Chondrocyte (in vitro differentiated cells): Measurements from ENCODE around the gene C6orf132. TPM values are rescaled to one million over a fixed set of nuclear protein-coding genes. Genes with fewer than 3 reads are reported as not detected.
A peak's percentile ranks its signal among the peaks of the same experiment; 100 is the strongest.

ENCODE experiments used
- DNase-seq: peaks from one replicate; pipeline ENCODE4 v3.0.0; 2021; ENCODE audit warnings: mixed read lengths, low spot score
- H3K27ac Mint-ChIP-seq: one replicate; pipeline ENCODE4 v1.8.0; 2021; ENCODE audit warnings: mild to moderate bottlenecking, moderate library complexity, mixed read lengths; ENCODE audit not compliant: unreplicated experiment
- H3K27me3 Mint-ChIP-seq: 2 replicates; pipeline ENCODE4 v1.8.0; 2021; ENCODE audit warnings: low read depth, mixed read lengths
- H3K36me3 Mint-ChIP-seq: 2 replicates; pipeline ENCODE4 v1.8.0; 2021; ENCODE audit warnings: low read depth, mixed read lengths
- H3K4me1 Mint-ChIP-seq: 2 replicates; pipeline ENCODE4 v1.8.0; 2021; ENCODE audit warnings: low read depth, mild to moderate bottlenecking, mixed read lengths
- H3K4me3 Mint-ChIP-seq: one replicate; pipeline ENCODE4 v1.8.0; 2021; ENCODE audit warnings: mild to moderate bottlenecking, moderate library complexity, mixed read lengths; ENCODE audit not compliant: unreplicated experiment
- H3K9me3 Mint-ChIP-seq: 2 replicates; pipeline ENCODE4 v1.8.0; 2021; ENCODE audit warnings: low read depth, mixed read lengths
- CTCF ChIP-seq: fragments of 200-600 bp; sonication (generic); IDR thresholded peaks from 2 replicates; pipeline ENCODE4 v1.5.0; 2021; ENCODE audit warnings: antibody characterized with exemption, mild to moderate bottlenecking, moderate library complexity
- total RNA-seq: library from RNA; stranded (reverse); gene quantifications from 3 replicates; pipeline ENCODE4 v1.2.1, GENCODE V29; 2021

C6orf132 gene
- total RNA-seq, 1 donor from 2014 or later, result 5.8 TPM

- peaks cover 13% of the 10 kb centered on the region for H3K4me1 Mint-ChIP-seq
- no peaks in the 10 kb centered on the region for H3K27me3 Mint-ChIP-seq
- no peak overlapping the region for H3K4me3 Mint-ChIP-seq
- DNase-seq, result no peak
- TF ChIP-seq CTCF, result peak; percentile 77
- H3K36me3 Mint-ChIP-seq, result peaks cover 3% of the 10 kb centered on the region
- no peak overlapping the region for H3K27ac Mint-ChIP-seq
- no peaks in the 10 kb centered on the region for H3K9me3 Mint-ChIP-seq
Observed at GRCh38 chr6:42104095-42104803, 38.2 kb downstream of the C6orf132 start.

- no peak overlapping the region for H3K27ac Mint-ChIP-seq
Observed at GRCh38 chr6:42103753-42104094, 38.7 kb downstream of the C6orf132 start.

GRCh38 chr6:42103216-42103615 is 39.2 kb downstream of the C6orf132 start:
- H3K27ac Mint-ChIP-seq, result no peak overlapping the region
- peaks cover 13% of the 10 kb centered on the region for H3K4me1 Mint-ChIP-seq
- TF ChIP-seq CTCF, result no peak
- no peaks in the 10 kb centered on the region for H3K9me3 Mint-ChIP-seq
- no peak for DNase-seq
- H3K27me3 Mint-ChIP-seq, result no peaks in the 10 kb centered on the region
- no peak overlapping the region for H3K4me3 Mint-ChIP-seq
- peaks cover 3% of the 10 kb centered on the region for H3K36me3 Mint-ChIP-seq

More at GRCh38 chr6:42103753-42104094, 38.7 kb downstream of the C6orf132 start:
- Mint-ChIP-seq H3K4me3 (no peak overlapping the region), H3K36me3 (peaks cover 3% of the 10 kb centered on the region), H3K4me1 (peaks cover 13% of the 10 kb centered on the region), H3K27me3 (no peaks in the 10 kb centered on the region), H3K9me3 (no peaks in the 10 kb centered on the region)
- no peak for DNase-seq
- TF ChIP-seq CTCF, result no peak

GRCh38 chr6:42101186-42101657 is 41.2 kb downstream of the C6orf132 start:
- H3K36me3 Mint-ChIP-seq, result peaks cover 3% of the 10 kb centered on the region
- TF ChIP-seq CTCF, result no peak
- H3K4me1 Mint-ChIP-seq, result peaks cover 13% of the 10 kb centered on the region
- H3K27ac Mint-ChIP-seq, result no peak overlapping the region
- no peaks in the 10 kb centered on the region for H3K9me3 Mint-ChIP-seq
- DNase-seq, result no peak
- no peaks in the 10 kb centered on the region for H3K27me3 Mint-ChIP-seq
- H3K4me3 Mint-ChIP-seq, result no peak overlapping the region

- Mint-ChIP-seq H3K9me3 (no peaks in the 10 kb centered on the region), H3K36me3 (peaks cover 3% of the 10 kb centered on the region), H3K4me3 (no peak overlapping the region), H3K27ac (peak overlapping the region; percentile 32), H3K4me1 (peaks cover 13% of the 10 kb centered on the region), H3K27me3 (no peaks in the 10 kb centered on the region)
- no peak for DNase-seq
- TF ChIP-seq CTCF, result no peak
Observed at GRCh38 chr6:42100029-42100901, 42.2 kb downstream of the C6orf132 start.
